Measurements from ENCODE around the gene TLCD5. TPM values are rescaled to one million over a fixed set of nuclear protein-coding genes. Genes with fewer than 3 reads are reported as not detected.
A peak's percentile ranks its signal among the peaks of the same experiment; 100 is the strongest.

TLCD5 gene
- total RNA-seq, 2 donors from 2014 or later, result 0.49 to 1.1 TPM

DNA sequence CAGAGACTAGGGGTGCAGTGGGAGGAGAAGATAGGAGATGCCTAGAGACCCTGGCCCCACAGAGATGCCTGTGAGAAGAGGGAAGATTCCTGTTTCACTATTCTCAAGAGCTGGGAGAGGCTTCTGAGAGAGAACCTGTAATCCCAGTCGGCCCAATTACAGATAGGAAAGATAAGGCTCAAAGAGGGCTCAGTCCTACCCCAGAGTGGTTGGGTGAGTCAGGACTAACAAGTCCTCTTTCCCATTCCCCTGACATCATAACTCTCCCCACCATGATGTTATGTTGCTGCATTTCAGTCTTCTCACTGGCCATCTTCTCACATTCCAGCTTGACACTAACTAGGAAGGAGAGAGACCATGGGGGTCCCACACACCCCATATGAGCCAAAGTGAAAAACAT is 29.0 kb downstream of the TLCD5 start:
- intact Hi-C loops (cut with DNase I, micrococcal nuclease), result no loop called here
- no peak for ATAC-seq
- no peak for DNase-seq

DNA sequence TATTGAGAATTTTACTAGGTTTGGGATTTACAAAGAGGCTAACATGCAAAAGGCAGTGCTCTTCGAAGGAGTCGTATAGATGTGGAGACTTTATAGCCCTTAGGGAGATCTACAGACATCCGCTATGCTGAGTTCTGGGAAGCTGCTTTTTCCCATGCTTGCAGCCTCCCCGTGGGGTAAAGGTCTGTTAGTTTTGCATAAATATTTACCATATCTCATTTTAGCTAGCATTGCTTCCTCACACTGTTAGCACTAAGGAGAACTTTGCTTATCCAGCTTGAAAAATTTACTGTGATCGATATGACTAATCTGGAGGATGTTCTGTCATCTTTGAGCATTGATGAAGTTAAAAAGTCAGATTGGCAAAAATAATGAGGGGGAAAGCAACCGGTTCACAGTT is 29.7 kb downstream of the TLCD5 start:
- ATAC-seq, result peak; percentile 59
- intact Hi-C loops (cut with DNase I, micrococcal nuclease), result no loop called here
- no peak for DNase-seq

GRCh38 chr11:120357620-120358019 is 32.5 kb downstream of the TLCD5 start:
- intact Hi-C loops (cut with DNase I, micrococcal nuclease), result no loop called here
- DNase-seq (no peak), ATAC-seq (no peak)

- ATAC-seq, result no peak
- no peak for DNase-seq
- intact Hi-C loops (cut with DNase I, micrococcal nuclease), result no loop called here
Measured at GRCh38 chr11:120358729-120359128, 33.6 kb downstream of the TLCD5 start.

GRCh38 chr11:120363436-120363835 is 38.3 kb downstream of the TLCD5 start:
- intact Hi-C loops (cut with DNase I, micrococcal nuclease), result no loop called here
- ATAC-seq, result no peak
- no peak for DNase-seq

- intact Hi-C loops (cut with DNase I, micrococcal nuclease), result no loop called here
- DNase-seq (no peak), ATAC-seq (no peak)
Measured at GRCh38 chr11:120365512-120365911, 40.4 kb downstream of the TLCD5 start.

DNA sequence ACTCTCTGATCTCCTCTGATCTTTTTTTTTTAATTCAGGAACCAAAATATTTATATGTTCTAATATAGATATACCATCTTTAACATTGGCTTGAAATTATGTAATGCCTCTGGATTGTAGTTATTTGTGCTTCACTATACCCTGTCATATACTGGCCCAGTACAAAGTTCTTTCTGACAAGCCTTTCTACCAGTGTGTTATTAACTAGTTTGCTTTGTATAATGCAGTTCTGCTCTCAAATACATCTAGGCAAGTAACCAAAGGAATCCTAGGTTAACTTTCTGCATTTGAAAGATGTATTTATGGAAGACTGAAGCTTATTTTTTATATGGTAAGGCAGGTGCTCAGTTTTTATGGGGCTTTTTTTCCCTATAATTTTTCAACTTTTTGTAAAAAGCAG is 47.2 kb downstream of the TLCD5 start:
- intact Hi-C loops (cut with DNase I, micrococcal nuclease), result no loop called here
- ATAC-seq (peak; percentile 97), DNase-seq (no peak)

DNA sequence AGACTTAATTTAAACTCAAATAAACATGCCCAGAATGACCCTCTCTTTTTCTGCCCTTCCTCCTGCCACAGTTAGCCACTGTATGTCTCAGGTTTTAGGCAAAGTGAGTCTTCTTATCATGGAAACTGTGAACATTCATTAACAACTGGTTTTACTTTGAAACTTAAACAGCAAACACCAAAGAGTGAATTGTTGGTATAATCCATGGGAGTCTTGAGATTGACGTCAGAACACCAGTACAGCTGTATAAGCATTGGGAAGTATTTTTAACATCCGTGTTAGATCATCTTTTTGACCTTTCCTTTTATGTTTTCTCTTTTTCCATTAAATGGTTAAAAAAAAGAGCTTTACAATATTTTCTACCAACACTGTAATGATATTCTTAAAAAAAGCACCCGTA is 50.0 kb downstream of the TLCD5 start:
- ATAC-seq, result no peak
- DNase-seq, result no peak

DNA sequence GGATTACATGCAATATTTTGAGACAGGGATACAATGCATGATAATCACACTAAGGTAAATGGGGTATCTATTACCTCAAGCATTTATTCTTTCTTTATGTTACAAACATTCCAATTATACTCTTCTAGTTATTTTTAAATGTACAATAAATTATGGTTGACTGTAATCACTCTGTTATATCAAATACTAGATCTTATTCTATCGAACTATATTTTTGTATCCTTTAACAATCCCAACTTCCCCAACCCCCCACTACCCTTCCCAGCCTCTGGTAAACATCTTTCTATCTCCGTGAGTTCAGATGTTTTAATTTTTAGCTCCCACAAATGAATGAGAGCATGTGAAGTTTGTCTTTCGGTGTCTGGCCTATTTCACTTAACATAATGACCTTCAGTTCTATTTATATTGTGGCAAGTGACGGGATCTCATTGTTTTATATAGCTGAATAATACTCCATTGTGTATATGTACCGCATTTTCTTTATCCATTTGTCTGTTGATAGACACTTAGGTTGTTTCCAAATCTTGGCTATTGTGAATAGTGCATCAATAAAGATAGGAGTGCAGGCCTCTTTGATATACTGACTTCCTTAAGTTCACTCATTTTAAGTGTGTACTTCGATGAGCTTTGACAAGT is 51.6 kb downstream of the TLCD5 start:
- intact Hi-C loops (cut with DNase I, micrococcal nuclease), result no loop called here
- DNase-seq (no peak), ATAC-seq (peak; percentile 26)

More for the DNA sequence above, 50.0 kb downstream of the TLCD5 start:
- intact Hi-C loops (cut with DNase I, micrococcal nuclease), result no loop called here

- intact Hi-C loops (cut with DNase I, micrococcal nuclease), result no loop called here
- ATAC-seq, result no peak
- no peak for DNase-seq
Measured at GRCh38 chr11:120378474-120378873, 53.4 kb downstream of the TLCD5 start.

- ATAC-seq, result no peak
- intact Hi-C loops (cut with DNase I, micrococcal nuclease), result no loop called here
Measured at GRCh38 chr11:120381401-120381800, 56.3 kb downstream of the TLCD5 start.

More at GRCh38 chr11:120381401-120381800, 56.3 kb downstream of the TLCD5 start:
- DNase-seq, result no peak

Other genes with a start within 250 kb of the TLCD5 start
- gene TRIM29, start 187.2 kb upstream of the TLCD5 start, total RNA-seq, result 1 to 10 TPM; 6.1 to 8.6 TPM
- gene OAF, start 114.3 kb upstream of the TLCD5 start, total RNA-seq, result 100 to 1,000 TPM; 180 to 189 TPM
- gene POU2F3, start 85.2 kb upstream of the TLCD5 start, total RNA-seq, result 1 to 10 TPM; 1.9 to 2.0 TPM
- 100 to 1,000 TPM in 1 of 2 donors, 10 to 100 TPM in 1; 99.1 to 107 TPM for gene ARHGEF12, start 11.1 kb downstream of the TLCD5 start, total RNA-seq
- gene GRIK4, start 186.4 kb downstream of the TLCD5 start, total RNA-seq, result under 1 TPM; 0.15 to 0.20 TPM